K562 treated with DMSO at 1 percent for 12 hours (cell line): Measurements from ENCODE around the gene DNAJC7. TPM values are rescaled to one million over a fixed set of nuclear protein-coding genes. Genes with fewer than 3 reads are reported as not detected.

Experiments used
- total RNA-seq: library from RNA; unstranded; fragments of 300-600 nt; gene quantifications from 2 replicates; pipeline ENCODE4 v1.2.3, GENCODE V29; 2022; ENCODE audit not compliant: insufficient read depth

Gene DNAJC7
- 88.5 and 114 TPM in 2 replicates for total RNA-seq

GRCh38 chr17:42016941-42017865 is at the start of gene DNAJC7:
TSS of gene DNAJC7 (minus strand) at chr17:42017439. CDS start at chr17:42017416, 23 bp downstream.

GRCh38 chr17:42050393-42051012 is 33.3 kb upstream of the DNAJC7 start, which contains the start of gene C17orf113:
TSS of gene C17orf113 (minus strand) at chr17:42050601. CDS start at chr17:42043376, 7,225 bp downstream.

GRCh38 chr17:42019509-42020404 is 2.5 kb upstream of the DNAJC7 start, which contains the start of gene NKIRAS2:
TSS of gene NKIRAS2 (plus strand) at chr17:42020090. CDS start at chr17:42021578, 1,488 bp downstream.

GRCh38 chr17:41966463-41967140 is 50.6 kb downstream of the DNAJC7 start, which contains the start of gene CNP:
TSS of gene CNP (plus strand) at chr17:41966795. CDS start at chr17:41966885, 90 bp downstream.

GRCh38 chr17:41930009-41930832 is 87.0 kb downstream of the DNAJC7 start, which contains the start of gene ODAD4:
TSS of gene ODAD4 (plus strand) at chr17:41930617. CDS start at chr17:41930724, 107 bp downstream.

Other genes starting within 250 kb of the DNAJC7 start
- gene JUP, start 230.7 kb downstream of the DNAJC7 start, total RNA-seq = 157 and 245 TPM in 2 replicates
- gene P3H4, start 205.5 kb downstream of the DNAJC7 start, total RNA-seq = 2.8 and 4.4 TPM in 2 replicates
- gene FKBP10, start 204.4 kb downstream of the DNAJC7 start, total RNA-seq = 0.90 and 3.6 TPM in 2 replicates
- 83.3 and 95.7 TPM in 2 replicates for gene NT5C3B, start 181.2 kb downstream of the DNAJC7 start, total RNA-seq
- not detected in 2 replicates for gene KLHL10, start 179.6 kb downstream of the DNAJC7 start, total RNA-seq
- 2.3 and 6.1 TPM in 2 replicates for gene KLHL11, start 152.0 kb downstream of the DNAJC7 start, total RNA-seq
- gene ACLY, start 98.5 kb downstream of the DNAJC7 start, total RNA-seq = 42.0 and 106 TPM in 2 replicates
- 0.36 and 1.4 TPM in 2 replicates for gene ODAD4, start 86.8 kb downstream of the DNAJC7 start, total RNA-seq
- 34.5 and 50.2 TPM in 2 replicates for gene CNP, start 50.6 kb downstream of the DNAJC7 start, total RNA-seq
- gene NKIRAS2, start 2.7 kb upstream of the DNAJC7 start, total RNA-seq = 60.7 and 119 TPM in 2 replicates
- gene C17orf113, start 33.2 kb upstream of the DNAJC7 start, total RNA-seq = 2.0 and 2.4 TPM in 2 replicates
- gene ZNF385C, start 81.0 kb upstream of the DNAJC7 start, total RNA-seq = 0.73 and 1.8 TPM in 2 replicates
- 2.9 and 4.3 TPM in 2 replicates for gene DHX58, start 95.3 kb upstream of the DNAJC7 start, total RNA-seq
- gene KAT2A, start 103.9 kb upstream of the DNAJC7 start, total RNA-seq = 16.9 and 35.3 TPM in 2 replicates
- 1.1 TPM in 1 of 2 replicates, not detected in the other for gene HSPB9, start 105.4 kb upstream of the DNAJC7 start, total RNA-seq
- 117 and 137 TPM in 2 replicates for gene RAB5C, start 137.6 kb upstream of the DNAJC7 start, total RNA-seq
- not detected in 2 replicates for gene KCNH4, start 163.7 kb upstream of the DNAJC7 start, total RNA-seq
- gene HCRT, start 168.0 kb upstream of the DNAJC7 start, total RNA-seq = not detected in 2 replicates
- gene GHDC, start 177.1 kb upstream of the DNAJC7 start, total RNA-seq = 15.5 and 21.4 TPM in 2 replicates